ENCODE data around the gene GNAI2. TPM values are rescaled to one million over a fixed set of nuclear protein-coding genes. Genes with fewer than 3 reads are reported as not detected.

GNAI2 gene
- total RNA-seq, 1 experiment from 2014 or later = 185 TPM

GRCh38 chr3:50221051-50221410 is 15.0 kb upstream of the GNAI2 start:
- TF ChIP-seq GTF2I (CRISPR knock-in tag; conservative IDR thresholded peaks at IDR 0.05) (no peak), ERG (CRISPR knock-in tag; IDR thresholded peaks at IDR 0.05) (no peak), CBFB (CRISPR knock-in tag; IDR thresholded peaks at IDR 0.05; ENCODE audit: low read depth) (no peak), NR3C1 (CRISPR knock-in tag; conservative IDR thresholded peaks at IDR 0.05; ENCODE audit: low read depth) (no peak), ZNF232 (CRISPR knock-in tag; IDR thresholded peaks at IDR 0.05) (no peak), MAX (CRISPR knock-in tag; IDR thresholded peaks at IDR 0.05) (no peak), USF2 (CRISPR knock-in tag; IDR thresholded peaks at IDR 0.05) (no peak), ELF4 (CRISPR knock-in tag; IDR thresholded peaks at IDR 0.05; ENCODE audit: low read depth) (no peak), ATF1 (CRISPR knock-in tag; IDR thresholded peaks at IDR 0.05) (no peak), OVOL2 (CRISPR knock-in tag; IDR thresholded peaks at IDR 0.05; ENCODE audit: borderline replicate concordance) (no peak), TCF7 (CRISPR knock-in tag; IDR thresholded peaks at IDR 0.05; ENCODE audit: low read depth) (no peak), IRF1 (CRISPR knock-in tag; IDR thresholded peaks at IDR 0.05) (no peak), ATF6 (CRISPR knock-in tag; IDR thresholded peaks at IDR 0.05) (no peak), NR2C2 (CRISPR knock-in tag; IDR thresholded peaks at IDR 0.05) (no peak), GABPB1 (CRISPR knock-in tag; IDR thresholded peaks at IDR 0.05) (no peak), PREB (CRISPR knock-in tag; IDR thresholded peaks at IDR 0.05; ENCODE audit: borderline replicate concordance) (no peak), MLX (CRISPR knock-in tag; IDR thresholded peaks at IDR 0.05) (no peak), FOXP1 (CRISPR knock-in tag; IDR thresholded peaks at IDR 0.05; ENCODE audit: borderline replicate concordance) (no peak), TEAD1 (CRISPR knock-in tag; IDR thresholded peaks at IDR 0.05) (no peak), ZNF416 (CRISPR knock-in tag; IDR thresholded peaks at IDR 0.05) (no peak)
- Mint-ChIP-seq H3K9me3 (no peaks in the 10 kb centered on the region), H3K27me3 (ENCODE audit: low read depth) (no peaks in the 10 kb centered on the region), H3K4me3 (no peak overlapping the region), H3K4me1 (peaks cover 7% of the 10 kb centered on the region), H3K27ac (no peak overlapping the region), H3K36me3 (no peaks in the 10 kb centered on the region)
- DNase-seq (ENCODE audit: low spot score) (no peak), ATAC-seq (no peak)
- ChIA-PET CTCF (interaction anchor here (0.6 to 17.1 kb wide), 29 partner anchors 9 to 154 kb away, joined by 3 to 604 read pairs (median 6); partner anchors contain the start of genes GNAI2, GNAT1, HYAL1 and RASSF1), POLR2A (interaction anchor here (1.1 kb wide), 1 partner anchor 27 kb away, joined by 7 read pairs; no protein-coding TSS in a partner anchor)

All from WTC11 (cell line).